NCI-H748 (cell line): Measurements from ENCODE around the gene BCAR1.
"Not testable (repeated sequence)": the region's sequence is repeated elsewhere in the genome, so short reads cannot be mapped to it uniquely, and the experiment has no call there.

Experiments used
- DNase-seq: peaks from one replicate; lab custom pipeline; 2025; ENCODE audit not compliant: unreplicated experiment; lab: John Stamatoyannopoulos, UW

The BCAR1 gene

DNA sequence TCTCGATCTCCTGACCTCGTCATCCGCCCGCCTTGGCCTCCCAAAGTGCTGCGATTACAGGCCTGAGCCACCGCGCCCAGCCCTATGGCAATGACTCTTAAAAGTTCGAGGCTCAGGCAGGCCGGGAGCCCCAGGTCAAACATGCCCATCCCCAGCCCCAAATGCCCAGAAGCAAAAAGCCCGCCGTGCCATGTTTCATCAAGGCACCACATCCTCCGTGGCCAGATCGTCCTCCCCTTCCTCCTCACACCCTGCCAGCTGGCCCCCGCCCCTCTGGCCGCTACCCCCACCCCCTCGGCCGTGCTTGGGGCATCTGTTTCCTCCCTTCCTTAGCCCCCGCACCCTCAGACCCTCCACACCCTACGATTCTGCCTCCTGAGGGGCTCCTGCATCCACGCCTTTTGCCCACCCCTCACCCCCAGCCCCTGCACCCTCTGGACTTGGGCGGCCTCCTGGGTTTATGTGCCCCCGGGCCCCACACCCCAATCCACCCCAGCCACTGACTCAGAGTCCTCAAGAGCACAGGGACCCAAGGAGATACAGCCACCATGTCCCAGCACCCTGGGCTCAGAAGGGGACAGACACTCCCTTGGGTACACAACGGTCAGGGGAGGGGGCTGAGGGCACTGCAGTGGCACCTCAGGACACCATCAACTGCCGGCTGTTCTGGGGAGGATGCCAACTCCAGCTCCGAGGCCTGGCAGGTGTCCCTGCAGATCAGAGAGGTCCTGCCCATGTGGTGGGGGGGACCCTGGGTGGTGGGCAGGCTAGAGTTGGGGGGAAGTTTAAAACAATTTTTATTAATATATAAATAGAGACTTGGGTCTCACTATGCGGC is 25.5 kb downstream of the BCAR1 start:
- DNase-seq: no peak

DNA sequence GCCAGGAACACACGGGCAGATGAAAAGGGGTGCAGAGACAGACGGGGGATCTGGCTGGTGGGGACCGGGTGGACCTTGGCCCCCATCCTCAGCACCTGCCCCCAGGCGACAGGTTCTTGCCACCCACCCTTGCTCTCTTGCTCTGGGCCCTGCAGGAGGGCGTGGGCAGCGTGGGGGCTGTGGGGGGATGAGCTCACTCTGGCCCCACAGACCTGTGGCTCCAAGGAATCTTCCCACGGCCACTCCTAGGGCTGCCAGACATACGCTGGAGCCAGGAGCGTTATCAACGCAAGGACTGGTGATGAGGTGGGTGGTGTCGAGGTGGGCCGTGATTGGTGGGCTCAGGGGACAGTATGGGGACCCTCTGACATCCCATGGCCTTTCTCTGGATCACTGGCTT is 26.3 kb downstream of the BCAR1 start:
- DNase-seq: no peak

DNA sequence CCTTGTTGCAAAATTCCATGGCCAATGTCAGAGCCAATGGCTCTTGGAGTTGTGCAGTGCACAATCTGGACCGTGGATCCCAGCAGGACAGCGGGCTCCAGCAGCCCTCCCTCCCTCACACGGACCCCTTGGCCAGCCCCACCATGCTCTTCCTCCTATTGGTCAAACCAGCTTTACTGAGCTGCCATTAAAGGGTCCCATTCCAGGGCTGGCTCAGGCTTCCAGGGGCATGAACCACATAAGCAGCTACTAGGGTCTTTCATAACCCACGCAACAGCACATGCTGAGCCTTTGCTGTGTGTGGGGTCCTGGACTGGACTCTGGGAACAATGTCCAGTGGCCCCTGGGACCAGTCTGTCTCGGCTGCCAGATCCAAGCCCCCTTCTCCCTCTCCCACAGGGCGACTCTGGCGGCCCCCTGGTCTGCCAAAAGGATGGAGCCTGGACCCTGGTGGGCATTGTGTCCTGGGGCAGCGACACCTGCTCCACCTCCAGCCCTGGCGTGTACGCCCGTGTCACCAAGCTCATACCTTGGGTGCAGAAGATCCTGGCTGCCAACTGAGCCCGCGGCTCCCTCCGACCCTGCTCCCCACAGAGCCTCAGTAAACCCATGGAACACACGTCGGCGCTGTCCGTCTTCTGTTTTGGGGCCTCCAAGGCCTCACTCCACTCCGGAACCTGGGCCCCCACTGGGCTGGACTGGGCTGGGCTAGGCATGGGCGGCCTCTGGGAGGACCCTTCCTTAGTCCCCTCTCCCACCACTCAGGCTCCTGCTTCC is 26.9 kb downstream of the BCAR1 start:
- no peak for DNase-seq

DNA sequence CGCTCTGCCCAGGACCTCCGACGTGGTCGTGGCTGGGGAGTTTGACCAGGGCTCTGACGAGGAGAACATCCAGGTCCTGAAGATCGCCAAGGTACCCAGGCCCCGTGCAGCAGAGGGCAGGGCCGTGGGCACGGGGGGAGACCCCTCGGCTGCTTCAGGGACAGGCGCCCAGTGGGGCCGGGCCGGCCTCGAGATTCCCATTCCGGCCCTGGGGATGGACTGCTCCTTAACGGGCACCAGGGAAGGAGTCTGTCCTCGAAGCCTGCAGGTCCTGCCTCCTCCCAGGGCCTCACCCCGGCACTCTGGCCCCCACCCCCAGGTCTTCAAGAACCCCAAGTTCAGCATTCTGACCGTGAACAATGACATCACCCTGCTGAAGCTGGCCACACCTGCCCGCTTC is 28.3 kb downstream of the BCAR1 start:
- not testable (repeated sequence) for DNase-seq

DNA sequence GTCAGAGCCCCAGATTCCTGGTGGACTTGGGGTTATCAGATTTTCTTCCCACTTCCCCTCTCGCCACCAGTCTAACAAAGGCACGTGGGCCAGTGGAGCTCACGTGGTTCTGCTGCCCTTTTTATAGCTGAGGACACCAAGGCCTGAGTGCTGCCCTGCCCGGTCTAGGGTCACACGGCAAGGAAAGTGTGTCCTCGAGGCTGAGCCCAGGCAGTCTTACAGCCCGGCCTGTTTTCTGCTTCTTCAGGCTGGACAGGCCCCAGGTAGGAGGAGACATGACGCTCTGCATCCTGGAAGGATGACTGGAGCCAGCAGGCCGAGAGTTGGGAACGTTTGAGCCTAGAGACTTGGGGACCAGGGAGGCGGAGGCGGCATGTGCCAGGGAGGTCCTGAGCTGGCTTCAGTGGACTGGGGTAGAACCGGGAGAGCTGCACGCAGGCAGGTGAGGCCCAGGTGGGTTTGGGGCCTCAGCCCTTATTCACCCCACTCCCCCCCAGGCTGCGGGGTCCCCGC is 29.1 kb downstream of the BCAR1 start:
- DNase-seq: no peak

DNA sequence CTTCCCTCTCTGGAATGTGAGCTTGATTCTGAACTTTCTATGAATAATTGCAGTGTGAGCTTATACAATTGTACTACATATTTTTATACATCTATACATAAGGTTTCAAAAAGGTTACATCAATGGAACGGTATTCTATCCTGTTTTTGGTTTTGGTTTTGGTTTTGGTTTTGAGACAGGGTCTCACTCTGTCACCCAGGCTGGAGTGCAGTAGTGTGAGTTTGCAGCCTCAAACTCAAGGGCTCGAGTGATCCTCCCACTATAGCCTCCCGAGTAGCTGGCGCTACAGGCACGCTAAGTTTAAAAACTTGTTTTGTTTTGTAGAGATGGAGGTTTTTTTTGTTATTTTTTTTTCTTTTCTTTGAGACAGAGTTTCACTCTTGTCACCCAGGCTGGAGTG is 31.6 kb downstream of the BCAR1 start:
- no peak for DNase-seq

DNA sequence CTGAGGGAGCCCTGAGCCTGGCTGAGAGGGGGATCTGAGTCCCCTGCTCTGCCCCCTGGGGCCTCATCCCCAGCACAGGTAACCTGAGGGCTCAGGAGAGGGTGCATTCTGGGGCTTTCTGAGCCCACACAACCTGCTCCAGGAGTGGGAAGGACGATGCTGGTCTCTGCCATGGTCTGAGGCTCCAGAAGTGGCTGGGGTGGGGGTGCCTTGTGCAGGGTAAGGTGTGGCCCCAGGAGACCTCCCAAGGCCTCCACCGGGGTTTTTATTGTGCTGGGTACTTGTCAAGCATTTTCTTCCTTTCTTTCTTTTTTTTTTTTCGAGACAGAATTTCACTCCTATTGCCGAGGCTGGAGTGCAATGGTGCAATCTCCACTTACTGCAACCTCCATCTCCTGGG is 32.3 kb downstream of the BCAR1 start:
- no peak for DNase-seq

DNA sequence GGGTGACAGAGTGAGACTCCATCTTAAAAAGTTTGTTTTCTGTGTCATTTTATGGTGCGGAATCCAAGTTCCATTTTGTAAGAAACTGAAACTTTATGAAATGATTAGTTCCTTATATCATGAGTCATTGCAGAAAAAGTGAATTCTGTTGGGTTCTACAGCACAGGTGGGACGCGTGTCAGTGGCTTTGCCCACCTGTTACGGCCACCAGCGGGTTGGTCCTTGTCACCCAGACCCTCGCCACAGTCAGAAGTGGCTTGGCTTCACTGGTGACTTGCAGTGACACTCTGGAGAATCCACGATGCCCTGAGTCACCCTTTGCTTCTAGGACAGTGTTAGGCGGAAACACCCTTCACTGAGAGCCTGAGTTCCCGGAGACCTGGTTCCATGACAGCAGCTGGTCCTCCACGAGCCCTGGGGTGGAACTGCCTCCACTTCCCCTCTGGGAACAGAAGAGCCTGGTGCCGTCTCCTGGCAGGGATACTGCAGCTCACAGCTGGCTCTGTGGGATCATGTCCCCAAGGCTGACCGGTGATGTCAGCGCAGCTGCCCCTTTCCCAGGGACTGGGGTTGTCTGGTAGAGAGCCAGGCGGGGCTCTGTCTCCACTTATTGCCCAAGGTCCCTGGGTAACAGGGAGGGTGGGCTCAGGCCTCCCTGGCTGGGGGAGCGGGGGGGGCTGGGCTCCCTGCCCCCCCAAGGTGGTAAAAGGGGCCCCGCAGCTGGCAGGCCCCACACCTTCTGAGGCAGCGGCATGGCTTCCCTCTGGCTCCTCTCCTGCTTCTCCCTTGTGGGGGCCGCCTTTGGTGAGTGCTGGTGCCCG is 33.0 kb downstream of the BCAR1 start, which contains the start of gene CTRB1:
Gene CTRB1 (plus strand): TSS at position 733 of the 821 bp plus-strand sequence. CDS start 20 bp downstream, at position 753.
- DNase-seq: no peak

DNA sequence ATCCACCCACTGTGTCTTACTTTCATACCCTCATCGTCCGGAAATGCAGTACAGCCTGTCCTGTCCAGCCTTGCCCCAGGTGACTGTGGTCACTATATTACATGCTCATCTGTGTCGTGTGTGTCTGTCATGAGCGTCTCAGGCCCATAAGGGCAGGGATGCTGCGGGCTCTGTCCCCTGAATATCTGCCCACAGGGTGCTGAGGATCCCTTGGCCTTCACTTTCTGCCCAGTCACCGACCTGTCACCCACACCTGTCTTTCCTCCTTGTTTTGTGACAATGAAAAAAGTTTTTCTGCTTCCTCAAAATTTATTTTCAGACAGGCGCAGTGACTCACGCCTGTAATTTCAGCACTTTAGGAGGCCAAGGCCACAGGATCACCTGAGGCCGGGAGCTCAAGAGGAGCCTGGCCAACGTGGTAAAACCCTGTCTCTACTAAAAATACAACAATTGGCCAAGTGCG is 34.0 kb downstream of the BCAR1 start:
- DNase-seq: no peak

DNA sequence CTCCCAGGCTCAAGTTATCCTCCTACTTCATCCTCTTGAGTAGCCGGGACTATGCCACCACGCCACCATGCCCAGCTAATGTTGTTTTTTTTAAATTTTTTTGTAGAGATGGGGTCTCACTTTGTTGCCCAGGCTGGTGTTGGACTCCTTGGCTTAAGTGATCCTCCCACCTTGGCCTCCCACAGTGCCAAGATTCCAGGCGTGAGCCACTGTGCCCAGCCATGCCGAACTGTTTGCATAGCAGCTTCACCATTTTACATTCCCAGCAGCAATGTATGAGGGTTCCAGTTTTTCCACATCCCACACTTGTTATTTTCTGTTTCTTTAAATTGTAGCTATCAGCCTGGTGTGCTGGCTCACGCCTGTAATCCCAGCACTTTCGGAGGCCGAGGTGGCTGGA is 34.8 kb downstream of the BCAR1 start:
- no peak for DNase-seq

DNA sequence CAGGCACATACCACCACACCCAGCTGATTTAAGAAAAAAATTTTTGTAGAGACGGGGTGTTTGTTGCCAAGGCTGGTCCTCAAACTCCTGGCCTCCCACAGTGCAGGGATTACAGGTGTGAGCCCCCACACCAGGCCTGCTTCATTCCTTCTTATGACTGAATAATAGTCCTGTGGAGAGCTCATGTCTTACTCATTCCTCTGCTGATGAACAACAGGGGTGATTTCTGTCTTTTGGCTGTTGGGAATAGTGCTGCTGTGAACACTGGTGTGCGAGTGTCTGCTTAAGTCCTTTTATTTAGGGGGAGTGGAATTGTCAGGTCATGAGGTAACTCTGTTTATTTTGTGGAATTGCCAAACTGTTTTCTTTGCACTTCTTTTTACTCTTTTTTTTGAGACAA is 35.3 kb downstream of the BCAR1 start:
- DNase-seq: no peak

DNA sequence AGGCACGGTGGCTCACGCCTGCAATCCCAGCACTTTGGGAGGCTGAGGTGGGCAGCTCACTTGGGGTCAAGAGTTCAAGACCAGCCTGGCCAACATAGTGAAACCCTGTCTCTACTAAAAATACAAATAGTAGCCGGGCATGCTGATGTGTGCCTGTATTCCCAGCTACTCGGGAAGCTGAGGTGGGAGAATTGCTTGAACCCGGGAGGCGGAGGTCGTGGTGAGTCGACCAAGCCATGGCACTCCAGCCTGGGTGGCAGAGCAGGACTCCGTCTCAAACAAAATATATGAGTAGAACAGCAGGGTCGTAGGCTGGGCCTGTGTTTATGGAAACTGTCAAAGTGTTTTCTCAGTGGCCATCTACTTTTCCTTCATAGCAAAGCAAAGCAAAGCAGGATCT is 40.1 kb downstream of the BCAR1 start:
- DNase-seq: not testable (repeated sequence)

DNA sequence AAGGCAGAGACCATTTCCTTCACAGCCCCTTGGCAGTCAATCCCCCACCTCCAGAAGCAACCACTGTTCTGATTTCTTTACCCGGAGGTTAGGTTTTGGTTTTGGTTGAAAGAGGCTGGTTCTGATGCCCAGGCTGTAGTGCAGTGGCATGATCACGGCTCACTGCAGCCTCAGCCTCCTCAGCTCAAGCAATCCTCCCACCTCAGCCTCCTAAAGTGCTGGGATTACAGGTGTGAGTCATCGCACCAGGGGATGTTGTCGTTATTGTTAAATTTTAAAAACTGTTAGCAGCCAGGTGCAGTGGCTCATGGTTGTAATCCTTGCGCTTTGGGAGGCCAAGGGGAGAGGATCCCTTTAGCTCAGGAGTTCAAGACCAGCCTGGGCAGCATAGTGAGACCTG is 41.5 kb downstream of the BCAR1 start:
- DNase-seq: no peak

DNA sequence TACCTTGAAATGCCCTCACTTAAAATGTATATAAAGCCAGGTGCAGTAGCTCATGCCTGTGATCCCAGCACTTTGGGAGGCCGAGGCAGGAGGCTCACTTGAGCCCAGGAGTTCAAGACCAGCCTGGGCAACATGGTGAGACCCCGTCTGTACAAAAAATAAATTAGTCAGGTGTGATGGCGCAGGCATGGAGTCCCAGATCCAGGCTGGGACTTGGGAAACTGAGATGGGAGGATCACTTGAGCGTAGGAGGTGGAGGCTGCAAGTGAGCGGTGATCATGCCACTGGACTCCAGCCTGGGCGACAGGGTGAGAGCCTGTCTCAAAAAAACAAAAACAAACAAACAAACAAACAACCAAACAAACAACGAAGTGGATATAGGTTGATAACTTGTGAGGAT is 41.9 kb downstream of the BCAR1 start:
- not testable (repeated sequence) for DNase-seq

DNA sequence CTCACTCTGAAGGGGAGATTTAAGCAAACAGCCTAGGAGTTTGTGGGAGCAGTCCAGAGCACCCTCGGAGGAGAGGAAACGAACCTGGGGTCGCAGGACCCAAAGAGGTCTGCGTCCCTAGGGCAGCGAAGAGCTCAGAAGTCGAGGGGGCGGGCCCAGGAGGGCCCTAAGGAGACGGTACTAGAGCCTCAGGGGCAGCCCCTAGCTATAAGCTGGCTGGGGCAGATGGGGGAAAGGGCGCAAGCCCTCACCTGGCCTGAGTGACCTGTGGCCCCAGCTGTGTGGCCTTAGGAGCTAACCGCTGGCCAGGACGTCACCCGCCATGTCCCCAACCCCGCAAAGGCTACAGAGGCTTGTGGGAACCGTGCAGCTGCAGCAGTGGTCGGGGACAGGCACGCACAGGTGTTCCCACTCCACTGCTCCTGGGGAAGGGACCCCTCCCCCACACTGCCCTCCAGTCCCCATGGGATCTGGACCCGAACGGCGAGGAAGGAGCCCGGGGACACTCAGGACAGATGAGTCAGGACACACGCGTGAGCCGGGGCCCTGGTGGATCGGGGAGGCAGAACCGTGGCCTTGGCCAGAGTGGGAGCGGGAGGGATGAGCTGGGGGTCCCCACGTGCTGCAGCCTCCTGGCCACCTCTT is 42.4 kb downstream of the BCAR1 start:
- DNase-seq: no peak

DNA sequence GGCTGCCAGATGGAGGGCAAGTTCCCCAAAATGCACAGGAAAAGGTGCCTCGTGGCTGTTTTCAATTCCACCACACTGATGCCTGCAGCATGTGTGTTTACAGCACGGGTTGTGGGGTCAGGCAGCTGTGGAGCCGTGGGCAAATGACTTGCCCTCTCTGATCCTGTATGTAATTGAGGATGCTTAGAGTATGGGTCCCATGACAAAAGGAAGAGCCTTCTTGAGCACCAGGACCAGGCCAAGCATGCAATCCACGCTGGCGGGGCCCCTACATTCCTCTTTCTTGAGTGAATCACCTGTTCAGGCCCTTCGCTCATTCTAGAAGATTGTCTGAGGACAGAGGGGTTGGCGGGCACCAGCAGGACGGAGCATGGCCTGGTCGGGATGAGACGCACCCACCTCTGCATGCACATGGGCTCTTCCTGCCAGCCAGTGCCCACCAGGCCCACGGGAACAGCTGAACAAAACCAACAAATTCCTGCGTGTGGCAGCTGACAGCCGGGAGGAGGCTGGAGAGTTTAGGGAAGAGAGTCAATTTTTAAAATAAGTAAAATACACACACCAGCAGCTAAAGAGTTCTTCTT is 43.1 kb downstream of the BCAR1 start:
- DNase-seq: no peak

DNA sequence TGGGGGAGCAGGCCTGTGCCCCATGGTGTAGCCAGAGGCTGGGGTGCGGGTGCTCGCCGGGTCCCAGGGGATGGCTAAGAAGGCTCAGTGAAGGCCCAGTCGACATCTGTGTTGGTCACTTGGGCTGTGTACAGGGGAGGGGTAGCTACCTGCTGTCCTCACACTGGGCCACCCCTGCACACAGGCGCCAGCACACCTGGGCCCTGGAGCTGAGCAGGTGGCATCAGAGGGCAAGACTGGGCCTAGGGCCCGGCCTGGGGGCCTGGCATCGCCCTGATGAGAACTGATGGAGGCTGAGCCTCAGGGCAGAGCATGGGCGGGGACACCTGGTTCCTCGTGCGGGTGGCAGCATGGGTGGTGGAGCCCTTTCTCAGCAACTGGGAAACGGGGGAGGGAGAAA is 43.6 kb downstream of the BCAR1 start:
- no peak for DNase-seq

DNA sequence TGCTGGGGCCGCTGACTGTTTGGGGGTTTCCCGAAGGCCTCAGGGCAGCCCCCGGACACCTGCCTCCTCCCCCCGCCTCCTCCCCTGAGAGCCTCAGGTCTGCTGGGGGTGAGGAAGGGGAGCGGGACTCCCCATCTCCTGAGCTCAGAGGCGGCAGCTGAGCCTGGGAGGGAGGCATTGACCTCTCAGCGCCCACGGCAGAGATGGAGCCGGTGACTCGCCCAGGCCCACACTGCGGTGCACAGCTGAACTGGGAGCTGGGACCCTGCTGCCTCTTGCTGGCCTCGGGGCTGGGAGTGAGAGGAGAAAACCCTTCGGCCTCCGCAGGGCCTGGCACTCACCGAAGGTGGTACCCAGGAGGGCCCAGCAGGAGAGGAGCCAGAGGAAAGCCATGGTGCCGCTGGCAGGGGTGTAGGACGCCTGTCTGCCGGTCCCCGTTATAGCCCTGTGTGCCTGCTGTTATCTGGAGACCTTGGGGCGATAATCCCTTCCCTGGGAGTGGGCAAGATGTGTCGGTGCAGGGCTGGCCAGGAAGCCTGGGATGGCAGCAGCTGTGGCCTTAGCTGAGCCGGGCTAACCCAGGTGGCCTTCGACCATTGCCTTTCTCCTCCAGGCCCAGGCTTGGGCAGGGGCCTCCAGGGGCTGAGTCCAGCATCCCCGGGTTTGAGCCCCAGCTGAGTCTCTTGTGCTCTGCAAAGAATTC is 44.5 kb downstream of the BCAR1 start, which contains the start of gene CTRB2:
Gene CTRB2 (minus strand): TSS at position 413 of the 703 bp plus-strand sequence. CDS start 20 bp downstream, at position 393.
- no peak for DNase-seq

DNA sequence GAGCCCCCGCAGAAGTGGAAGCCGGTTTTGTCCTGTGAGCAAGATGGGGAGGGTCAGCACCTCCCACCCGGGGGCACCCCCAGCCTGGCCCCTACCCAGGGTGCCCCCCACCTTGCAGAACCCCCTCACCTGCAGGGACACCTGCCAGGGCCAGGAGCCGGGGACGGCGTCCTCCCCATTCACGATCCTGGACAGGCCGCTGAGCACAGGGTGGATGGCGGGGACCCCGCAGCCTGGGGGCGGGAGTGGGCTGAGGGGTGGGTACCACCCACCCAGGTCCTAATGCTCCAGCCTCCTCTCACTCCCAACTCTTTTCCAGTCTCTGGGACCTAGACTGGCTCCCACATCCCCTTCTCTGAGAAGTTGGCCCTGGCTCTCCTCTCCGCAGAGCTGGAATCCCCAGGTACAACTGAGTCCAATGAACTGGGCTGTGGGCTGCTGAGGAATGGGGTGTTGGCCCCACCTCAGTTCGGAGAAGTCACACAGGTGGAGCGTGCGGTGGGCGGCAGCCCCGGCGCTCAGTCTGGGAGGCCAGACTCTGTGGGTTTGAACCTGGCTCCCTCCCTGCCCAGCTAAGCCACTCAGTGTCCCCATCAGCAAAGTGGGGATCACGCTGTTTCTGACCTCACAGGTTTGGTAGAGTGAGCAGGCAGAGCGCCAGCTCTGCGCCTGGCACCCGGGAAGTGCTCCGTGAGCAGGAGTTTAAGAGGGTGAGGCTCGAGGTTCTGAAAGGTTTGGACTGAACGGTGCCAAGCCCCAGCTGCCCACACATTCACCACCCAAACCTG is 45.3 kb downstream of the BCAR1 start:
- DNase-seq: not testable (repeated sequence)
